ENCODE results near the gene RBM45.
"Not testable (repeated sequence)": the region's sequence is repeated elsewhere in the genome, so short reads cannot be mapped to it uniquely, and the experiment has no call there.

The RBM45 gene
- total RNA-seq, result 6.1 to 22.7 (median 16.6) reads per million in 18 experiments

DNA sequence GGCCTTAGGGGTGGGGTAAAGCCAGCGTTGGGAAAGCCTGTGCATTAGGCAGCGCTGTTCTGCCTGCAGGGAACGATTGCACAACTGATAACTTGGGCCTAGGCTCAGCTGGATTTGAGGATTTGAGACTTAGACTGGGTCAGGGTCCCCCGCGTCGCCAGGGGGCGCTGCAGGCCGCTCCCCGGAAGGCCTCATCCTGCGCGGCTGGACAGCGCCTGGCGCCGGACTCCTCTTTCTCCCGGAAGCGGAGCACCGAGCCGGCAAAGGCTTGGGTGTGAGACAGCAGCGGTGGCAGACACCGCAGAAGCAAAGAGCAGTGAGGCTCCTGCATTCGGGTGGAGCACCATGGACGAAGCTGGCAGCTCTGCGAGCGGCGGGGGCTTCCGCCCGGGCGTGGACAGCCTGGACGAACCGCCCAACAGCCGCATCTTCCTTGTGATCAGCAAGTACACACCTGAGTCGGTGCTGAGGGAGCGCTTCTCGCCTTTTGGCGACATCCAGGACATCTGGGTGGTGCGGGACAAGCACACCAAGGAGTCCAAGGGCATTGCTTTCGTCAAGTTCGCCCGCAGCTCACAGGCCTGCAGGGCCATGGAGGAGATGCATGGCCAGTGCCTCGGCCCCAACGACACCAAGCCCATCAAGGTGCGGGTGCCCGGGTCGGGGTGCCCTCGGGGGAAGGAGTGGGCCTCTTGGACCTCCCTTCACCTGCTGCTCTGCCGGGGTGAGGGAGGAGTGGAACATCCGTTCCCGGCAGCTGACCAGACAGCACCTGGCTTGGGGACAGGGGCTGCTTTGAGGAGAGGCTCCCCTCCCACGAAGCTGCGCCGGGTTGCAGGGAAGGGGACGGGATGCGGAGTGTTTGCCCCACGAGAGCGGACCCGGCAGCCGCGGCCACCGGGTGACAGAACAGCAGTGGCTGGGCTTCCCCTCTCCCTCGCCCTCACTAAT is at the start of gene RBM45:
Gene RBM45 (plus strand): TSS at position 236 of the 951 bp plus-strand sequence. CDS start 110 bp downstream, at position 346.
- DNase-seq, result peak; percentile 93 to 94

- no peak for DNase-seq
Measured at GRCh38 chr2:178066324-178066723, 45.9 kb upstream of the RBM45 start.

- no peak for DNase-seq
Measured at GRCh38 chr2:178066890-178067669, 45.2 kb upstream of the RBM45 start.

- no peak for DNase-seq
Measured at GRCh38 chr2:178068823-178069454, 43.3 kb upstream of the RBM45 start.

- DNase-seq, result no peak
Measured at GRCh38 chr2:178069551-178069950, 42.7 kb upstream of the RBM45 start.

- no peak for DNase-seq
Measured at GRCh38 chr2:178070824-178071223, 41.4 kb upstream of the RBM45 start.

- DNase-seq, result no peak
Measured at GRCh38 chr2:178072000-178072382, 40.2 kb upstream of the RBM45 start.

GRCh38 chr2:178072383-178073301 is 39.6 kb upstream of the RBM45 start, which contains the start of gene PDE11A:
Gene PDE11A, minus strand, starts transcription at chr2:178072777. Its CDS starts 340 bp downstream, at chr2:178072437.
- DNase-seq, result peak in 1 of 2 donors; percentile 34

DNA sequence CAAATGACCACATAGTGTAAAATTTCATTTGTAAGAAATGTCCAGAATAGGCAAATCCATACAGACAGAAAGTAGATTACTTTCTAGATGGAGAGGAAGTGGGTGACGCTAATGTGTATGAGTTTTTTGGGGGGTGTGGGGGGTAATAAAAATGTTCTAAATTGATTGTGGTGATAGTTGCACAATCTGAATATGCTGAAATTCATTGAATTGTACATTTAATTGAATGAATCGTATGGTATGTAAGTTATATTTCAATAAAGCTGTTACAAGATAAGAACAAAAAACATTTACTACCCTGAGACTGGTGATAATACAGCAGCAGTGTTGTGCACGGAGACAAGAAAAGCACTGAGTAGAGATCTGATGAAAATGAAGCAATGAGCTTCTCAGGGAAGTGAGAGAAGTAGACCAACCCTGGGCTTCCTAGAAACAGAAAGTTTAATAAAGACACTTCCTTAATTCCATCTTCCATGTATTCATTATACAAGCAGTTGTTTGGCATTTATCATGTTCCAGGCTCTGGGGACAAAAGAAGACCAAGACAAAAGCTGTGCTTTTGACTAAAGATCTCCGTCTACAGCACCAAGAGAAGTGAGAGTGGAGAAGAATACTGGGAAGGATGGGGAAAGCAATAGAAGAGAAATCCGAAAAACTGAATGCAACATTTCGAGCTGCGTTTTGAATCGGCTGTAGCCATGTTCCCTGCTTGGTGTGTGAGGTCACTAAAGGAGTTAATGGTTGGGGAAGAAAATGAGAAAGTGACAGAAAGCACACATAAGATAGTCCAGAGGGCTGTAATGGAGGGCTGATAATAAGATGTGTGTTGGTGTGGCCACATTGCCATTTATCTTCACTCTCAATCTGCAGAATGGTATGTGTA is 37.9 kb upstream of the RBM45 start:
- peak in 1 of 2 donors; percentile 30 for DNase-seq

- no peak for DNase-seq
Measured at GRCh38 chr2:178075006-178075326, 37.3 kb upstream of the RBM45 start.

DNA sequence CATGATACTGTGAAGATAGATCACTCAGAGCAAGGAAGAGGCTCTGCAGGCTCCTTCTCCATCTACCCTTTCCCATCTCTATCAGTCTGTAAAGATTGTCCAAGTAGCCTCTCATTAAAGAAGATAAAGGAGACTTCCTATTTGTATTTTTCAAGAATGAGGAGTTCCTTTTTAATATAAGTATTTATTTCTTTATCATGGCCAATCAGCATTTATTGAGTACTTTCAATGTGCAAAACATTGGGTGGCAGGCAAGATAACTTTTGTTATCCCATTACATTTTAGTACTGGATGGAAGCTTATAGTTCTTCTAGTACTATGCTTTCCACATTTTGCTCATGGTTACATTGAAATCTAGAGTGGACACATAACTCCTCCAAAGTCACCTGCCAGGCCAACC is 36.1 kb upstream of the RBM45 start:
- DNase-seq, result no peak

DNA sequence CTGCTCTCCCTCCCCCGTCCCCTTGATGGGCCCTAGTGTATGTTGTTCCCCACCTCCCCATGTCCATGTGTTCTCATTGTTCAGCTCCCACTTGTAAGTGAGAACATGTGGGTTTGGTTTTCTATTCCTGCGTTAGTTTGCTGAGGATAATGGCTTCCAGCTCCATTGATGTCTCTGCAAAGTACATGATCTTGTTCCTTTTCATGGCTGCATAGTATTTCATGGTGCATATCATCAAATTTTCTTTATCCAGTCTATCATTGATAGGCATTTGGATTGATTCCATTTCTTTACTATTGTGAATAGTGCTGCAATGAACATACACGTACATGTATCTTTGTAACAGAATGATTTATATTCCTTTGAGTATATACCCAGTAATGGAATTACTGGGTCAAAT is 33.0 kb upstream of the RBM45 start:
- not testable (repeated sequence) for DNase-seq

DNA sequence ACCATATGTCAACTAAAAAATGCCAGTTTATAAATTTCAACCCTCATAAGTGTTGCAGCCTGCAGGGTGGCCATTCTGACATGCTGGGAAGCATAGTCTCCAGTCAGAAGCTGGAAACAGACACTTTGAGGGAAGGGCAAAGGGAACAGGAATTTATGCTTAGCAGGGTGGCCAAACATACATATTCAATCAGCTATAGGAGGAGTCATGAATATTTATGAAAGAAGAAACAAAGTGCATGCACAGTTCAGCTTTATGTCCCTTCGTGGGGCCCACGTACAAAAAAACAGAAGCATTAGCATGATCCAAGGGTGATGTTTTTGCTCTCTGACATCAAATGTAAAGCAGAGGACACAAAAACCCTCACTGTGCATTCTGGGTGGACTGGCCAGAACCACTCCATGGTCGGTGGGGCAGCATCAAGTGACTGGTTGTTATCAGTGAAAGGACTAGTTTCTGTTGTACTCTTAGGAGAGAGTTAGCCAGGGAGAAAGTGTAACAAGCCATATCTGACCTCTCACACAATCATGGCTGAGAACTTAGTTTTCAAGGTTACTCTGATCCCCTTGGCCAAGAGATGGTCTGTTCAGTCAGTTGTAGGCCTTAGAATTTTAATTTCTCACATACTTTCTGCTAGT is 29.7 kb upstream of the RBM45 start:
- DNase-seq, result no peak

GRCh38 chr2:178084273-178084672 is 28.0 kb upstream of the RBM45 start:
- peak in 1 of 2 donors; percentile 4 for DNase-seq

GRCh38 chr2:178088774-178089270 is 23.4 kb upstream of the RBM45 start:
- DNase-seq, result no peak

- DNase-seq, result no peak
Measured at GRCh38 chr2:178093471-178093870, 18.8 kb upstream of the RBM45 start.

DNA sequence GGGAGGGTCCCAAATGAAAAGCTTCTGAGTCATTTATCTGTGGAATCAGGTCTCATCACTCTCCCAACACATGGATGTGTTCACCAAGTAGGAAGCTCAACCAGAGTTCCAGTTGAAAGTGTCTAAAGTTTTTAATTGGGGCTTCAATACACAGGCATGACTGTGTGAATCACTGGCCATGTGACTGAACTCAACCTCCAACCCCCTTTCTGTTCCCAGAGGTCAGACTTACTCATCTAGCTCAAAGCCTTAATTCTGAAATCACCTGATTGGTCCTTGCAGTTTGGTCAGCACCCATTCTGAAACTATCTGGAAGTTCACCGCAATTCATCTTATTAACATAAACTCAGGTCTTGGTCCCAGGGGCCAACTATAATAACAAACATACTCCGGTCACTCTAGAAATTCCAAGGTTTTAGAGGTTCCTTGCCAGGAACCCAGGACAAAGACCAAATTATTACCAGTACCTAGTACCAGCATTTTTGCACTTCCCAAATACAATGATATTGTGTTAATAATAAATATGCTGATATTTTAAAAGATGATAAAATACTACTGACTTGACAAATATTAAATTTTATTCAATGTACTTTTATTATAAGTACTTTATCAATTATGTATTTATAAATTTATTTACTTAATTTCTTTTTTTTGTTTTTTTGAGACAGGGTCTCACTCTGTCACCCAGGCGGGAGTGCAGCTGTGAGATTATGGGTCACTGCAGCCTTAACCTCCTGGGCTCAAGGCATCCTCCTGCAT is 10.7 kb upstream of the RBM45 start:
- DNase-seq, result no peak

DNA sequence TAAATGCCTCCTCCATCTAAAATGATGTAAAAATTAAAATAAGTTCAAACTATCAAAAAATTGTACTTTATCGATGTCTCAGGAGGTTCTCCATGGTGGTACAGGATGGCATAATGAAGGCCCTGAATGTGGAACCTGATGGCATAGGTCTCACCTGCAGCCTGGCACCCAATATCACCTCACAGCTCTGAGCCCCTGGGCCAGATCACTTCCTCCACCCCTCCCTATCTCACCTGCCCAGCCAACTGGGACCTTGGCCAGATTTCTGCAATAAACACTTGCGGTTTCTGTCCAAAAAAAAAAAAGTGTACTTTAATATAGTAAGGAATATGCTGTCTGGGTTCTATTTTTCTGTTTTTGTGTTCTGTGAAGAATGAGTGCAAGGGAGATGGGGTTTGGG is 6.7 kb upstream of the RBM45 start:
- no peak for DNase-seq

- no peak for DNase-seq
Measured at GRCh38 chr2:178106053-178106452, 6.2 kb upstream of the RBM45 start.

Data from inflammatory macrophage (primary cell).